SK-N-SH (cell line): Measurements from ENCODE around the gene STH. TPM values are rescaled to one million over a fixed set of nuclear protein-coding genes. Genes with fewer than 3 reads are reported as not detected.

ENCODE experiments used
- CTCF ChIA-PET: fragments of 300-600, 350-600 bp; formaldehyde crosslinking; extraction: SDS; loops from one replicate; lab custom pipeline; 2021; lab: Yijun Ruan, JAX
- POLR2A ChIA-PET: fragments of 350-600 bp; sonication (Branson Sonifier 250); formaldehyde crosslinking; extraction: SDS; loops from one replicate; lab custom pipeline; 2020; ENCODE audit warnings: antibody characterized with exemption, inconsistent platforms; lab: Yijun Ruan, JAX
- DNase-seq: peaks from one replicate; pipeline ENCODE4 v3.0.0; 2012
- H2AFZ ChIP-seq: fragments of 200-600 bp; sonication (generic); 2 replicates; pipeline ENCODE4 v1.8.1; 2016; ENCODE audit warnings: antibody characterized with exemption, mild to moderate bottlenecking, low read depth
- H3F3A ChIP-seq: fragments of 200-600 bp; sonication (generic); replicated peaks from 2 replicates; pipeline ENCODE3; 2016; ENCODE audit warnings: antibody characterized with exemption, mild to moderate bottlenecking; ENCODE audit not compliant: insufficient read depth
- H3K27ac ChIP-seq, 2 experiments: fragments of 200-500 bp in 1 of 2; fragments of 200-600 bp in 1 of 2; sonication (Bioruptor generic) in 1 of 2; sonication (generic), shearing (Covaris generic) in 1 of 2; 2 replicates each; pipeline versions ENCODE4 v1.5.1 to v1.6.1; 2014 to 2016; ENCODE audit warnings: low read depth in 2 of 2, inconsistent platforms in 1 of 2, low read length in 1 of 2, mild to moderate bottlenecking in 1 of 2, mixed read lengths in 1 of 2
- H3K27me3 ChIP-seq: fragments of 200-600 bp; sonication (generic), shearing (Covaris generic); 2 replicates; pipeline ENCODE4 v1.6.1; 2016; ENCODE audit warnings: mixed run types; ENCODE audit not compliant: insufficient read depth
- H3K36me3 ChIP-seq, 2 experiments: fragments of 200-500 bp in 1 of 2; fragments of 200-600 bp in 1 of 2; sonication (Bioruptor generic) in 1 of 2; sonication (generic) in 1 of 2; replicated peaks in 1 of 2; 2 replicates each; pipeline versions ENCODE3 to v1.5.1; 2014 to 2016; ENCODE audit warnings: low read length in 1 of 2, mild to moderate bottlenecking in 1 of 2; ENCODE audit not compliant: insufficient read depth in 2 of 2, control insufficient read depth in 1 of 2
- H3K4me1 ChIP-seq, 2 experiments: fragments of 200-500 bp in 1 of 2; fragments of 200-600 bp in 1 of 2; sonication (Bioruptor generic) in 1 of 2; sonication (generic), shearing (Covaris generic) in 1 of 2; 2 replicates each; pipeline versions ENCODE4 v1.5.1 to v1.6.1; 2014 to 2016; ENCODE audit warnings: low read depth in 1 of 2, low read length in 1 of 2, mixed run types in 1 of 2; ENCODE audit not compliant: insufficient read depth in 2 of 2, control insufficient read depth in 1 of 2
- H3K4me2 ChIP-seq: fragments of 200-600 bp; sonication (generic), shearing (Covaris generic); 2 replicates; pipeline ENCODE4 v1.6.1; 2017; ENCODE audit warnings: mixed run types
- H3K4me3 ChIP-seq, 2 experiments: fragments of 200-500 bp in 1 of 2; fragments of 200-600 bp in 1 of 2; sonication (Bioruptor generic) in 1 of 2; sonication (generic), shearing (Covaris generic) in 1 of 2; 2 replicates each; pipeline versions ENCODE4 v1.5.1 to v1.8.1; 2014 to 2016; ENCODE audit warnings: low read depth in 2 of 2, inconsistent platforms in 1 of 2, low read length in 1 of 2, mild to moderate bottlenecking in 1 of 2, mixed read lengths in 1 of 2, moderate library complexity in 1 of 2
- H3K79me2 ChIP-seq: fragments of 200-600 bp; sonication (generic); 2 replicates; pipeline ENCODE4 v1.8.1; 2017; ENCODE audit warnings: mild to moderate bottlenecking; ENCODE audit not compliant: insufficient read depth
- H3K9ac ChIP-seq: fragments of 200-600 bp; sonication (generic); 2 replicates; pipeline ENCODE4 v1.6.1; 2017; ENCODE audit warnings: mixed run types
- H3K9me2 ChIP-seq: fragments of 200-600 bp; sonication (generic); 2 replicates; pipeline ENCODE4 v1.6.1; 2017; ENCODE audit warnings: mixed run types
- H3K9me3 ChIP-seq: fragments of 200-600 bp; sonication (generic); 2 replicates; pipeline ENCODE4 v1.6.1; 2017; ENCODE audit warnings: mixed run types, mild to moderate bottlenecking, moderate library complexity
- H4K20me1 ChIP-seq: fragments of 200-600 bp; sonication (generic); 2 replicates; pipeline ENCODE4 v1.6.1; 2017; ENCODE audit warnings: mild to moderate bottlenecking, mixed run types; ENCODE audit not compliant: insufficient read depth
- EP300 ChIP-seq, 2 experiments: IDR thresholded peaks; 2 replicates each; pipeline versions ENCODE4 v1.4.0 to v1.6.1; 2012; ENCODE audit warnings: borderline replicate concordance in 1 of 2, low read depth in 1 of 2, low read length in 1 of 2
- EZH2phosphoT487 ChIP-seq: fragments of 200-600 bp; sonication (generic); IDR thresholded peaks from 2 replicates; pipeline ENCODE4 v1.6.1; 2017; ENCODE audit warnings: low read depth, mixed run types, mild to moderate bottlenecking, antibody characterized with exemption, moderate library complexity, borderline replicate concordance
- FOXM1 ChIP-seq: IDR thresholded peaks from 2 replicates; pipeline ENCODE4 v1.4.0; 2012; ENCODE audit warnings: low read depth, mild to moderate bottlenecking
- GATA2 ChIP-seq: sonication (generic); formaldehyde crosslinking; IDR thresholded peaks from 2 replicates; pipeline ENCODE4 v1.5.0; 2020; ENCODE audit warnings: mild to moderate bottlenecking, missing genetic modification reagents
- IRF3 ChIP-seq: fragments of 150-350 bp; IDR thresholded peaks from 2 replicates; pipeline ENCODE4 v1.6.1; 2016; ENCODE audit warnings: mild to moderate bottlenecking, low read depth, low read length
- JUND ChIP-seq: IDR thresholded peaks from 2 replicates; pipeline ENCODE4 v1.4.0; 2012
- MEF2A ChIP-seq: IDR thresholded peaks from 2 replicates; pipeline ENCODE4 v1.4.0; 2012; ENCODE audit warnings: low read depth, borderline replicate concordance
- MXI1 ChIP-seq: IDR thresholded peaks from 2 replicates; pipeline ENCODE4 v1.6.1; 2012; ENCODE audit warnings: mild to moderate bottlenecking, low read depth, low read length, improper control_type of control experiment
- PBX3 ChIP-seq: IDR thresholded peaks from 2 replicates; pipeline ENCODE4; 2012
- RCOR1 ChIP-seq: fragments of 150-350 bp; IDR thresholded peaks from 2 replicates; pipeline ENCODE4 v1.6.1; 2017; ENCODE audit warnings: antibody characterized with exemption, low read length
- RFX5 ChIP-seq: IDR thresholded peaks from 2 replicates; pipeline ENCODE4 v1.6.1; 2012; ENCODE audit warnings: mild to moderate bottlenecking, improper control_type of control experiment, low read length
- RXRA ChIP-seq: IDR thresholded peaks from 2 replicates; pipeline ENCODE4 v1.4.0; 2012; ENCODE audit warnings: low read depth, mild to moderate bottlenecking, borderline replicate concordance
- SIN3A ChIP-seq: IDR thresholded peaks from 2 replicates; pipeline ENCODE4 v1.6.1; 2012; ENCODE audit warnings: low read depth, mild to moderate bottlenecking, low read length, moderate library complexity, borderline replicate concordance
- SMC3 ChIP-seq: IDR thresholded peaks from 2 replicates; pipeline ENCODE4 v1.6.1; 2012; ENCODE audit warnings: low read depth, low read length, improper control_type of control experiment
- TAF1 ChIP-seq: IDR thresholded peaks from 2 replicates; pipeline ENCODE4 v1.6.1; 2012; ENCODE audit warnings: low read depth, mild to moderate bottlenecking, low read length, moderate library complexity, borderline replicate concordance
- TCF12 ChIP-seq: IDR thresholded peaks from 2 replicates; pipeline ENCODE4 v1.4.0; 2012
- TEAD4 ChIP-seq: IDR thresholded peaks from 2 replicates; pipeline ENCODE4 v1.4.0; 2012; ENCODE audit warnings: mild to moderate bottlenecking, borderline replicate concordance; ENCODE audit not compliant: insufficient read depth
- WGBS: methylation state at CpG from one replicate; pipeline ENCODE4 v1.1.6; 2017; ENCODE audit warnings: low lambda C conversion rate; 5-methylcytosine and 5-hydroxymethylcytosine counted together
- polyA plus RNA-seq, 3 experiments: library from polyadenylated mRNA; depleted of rRNA; stranded (reverse); fragments of >200 nt; gene quantifications; 2 replicates each; pipeline ENCODE4 v1.2.3, GENCODE V29; 2012
- TF ChIP-seq, protein P1 (sequence below): IDR thresholded peaks from 2 replicates; pipeline ENCODE4 v1.4.0; 2012; ENCODE audit warnings: low read depth, borderline replicate concordance
- TF ChIP-seq, protein P2 (sequence below): fragments of 200-600 bp; sonication (generic); IDR thresholded peaks from 2 replicates; pipeline ENCODE4 v1.6.1; 2017; ENCODE audit warnings: antibody characterized with exemption, mild to moderate bottlenecking, moderate library complexity

The STH gene
- polyA plus RNA-seq, 1 of the 3 experiments (the other 2 are of a cell fraction): not detected

DNA sequence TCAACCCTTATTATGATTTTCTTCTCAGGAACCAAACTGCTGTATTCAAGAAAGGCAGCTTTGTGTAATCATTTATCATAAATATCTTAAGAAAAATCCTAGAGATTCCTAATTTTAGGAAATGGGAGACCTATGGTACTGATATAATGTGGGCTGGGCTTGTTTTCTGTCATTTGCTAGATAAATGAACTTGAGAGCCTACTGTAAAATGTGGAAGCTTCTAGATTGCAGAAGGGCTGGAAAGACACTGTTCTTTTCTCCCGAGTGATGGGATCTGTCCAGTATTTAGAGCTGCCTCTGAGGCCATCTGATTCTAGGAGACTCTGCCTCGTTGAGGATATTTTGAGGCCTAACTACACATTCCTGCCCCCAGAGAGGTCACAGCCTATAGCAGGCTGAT is 19.9 kb upstream of the STH start:
- no peak for TF ChIP-seq SIN3A
- TF ChIP-seq RXRA: no peak
- Histone ChIP-seq H3K36me3 (no peaks in the 10 kb centered on the region), H4K20me1 (no peaks in the 10 kb centered on the region), H3K79me2 (no peaks in the 10 kb centered on the region), H2AFZ (no peak overlapping the region), H3K27me3 (peaks cover 7% of the 10 kb centered on the region; the same call in 1 of the 2 replicates), H3F3A (no peaks in the 10 kb centered on the region), H3K27ac (no peak overlapping the region), H3K4me1 (no peaks in the 10 kb centered on the region; a peak in 1 of 4 replicates), H3K9me3 (no peaks in the 10 kb centered on the region), H3K4me3 (no peak overlapping the region), H3K4me2 (no peak overlapping the region), H3K9me2 (no peaks in the 10 kb centered on the region), H3K9ac (no peak overlapping the region)
- 49% methylated on average over 2 of the region's 2 CpGs for WGBS
- POLR2A ChIA-PET: no interaction called here
- no peak for DNase-seq
- CTCF ChIA-PET: interaction anchor here (0.6 to 1.7 kb wide), 3 partner anchors 25 to 207 kb away, joined by 3 to 5 read pairs (median 3); no protein-coding TSS in a partner anchor

DNA sequence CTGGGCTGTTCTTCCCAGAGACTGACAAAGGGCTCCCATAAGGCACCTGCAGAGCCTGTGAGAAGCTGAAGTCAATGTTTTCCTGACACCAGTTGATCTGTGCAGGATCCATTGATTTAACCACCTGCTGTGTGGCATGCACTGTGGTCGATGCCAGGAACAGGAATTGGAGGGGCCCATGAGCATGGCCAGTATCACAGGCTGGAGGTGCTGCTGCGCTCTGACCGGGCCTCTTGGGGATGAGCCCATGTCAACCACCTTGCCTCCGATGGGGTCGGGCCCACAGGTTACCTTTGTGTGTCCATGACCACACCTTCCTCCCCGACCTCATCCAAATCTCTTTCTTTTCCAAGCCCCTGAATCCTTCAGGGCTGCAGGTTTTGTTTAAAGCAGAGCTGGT is 18.2 kb upstream of the STH start:
- WGBS: 70% methylated on average over 6 of the region's 6 CpGs
- no peak overlapping the region for H3K4me2 ChIP-seq
- peaks cover 7% of the 10 kb centered on the region; the same call in 1 of the 2 replicates for H3K27me3 ChIP-seq

GRCh38 chr17:45981306-45981705 is 17.7 kb upstream of the STH start:
- no peaks in the 10 kb centered on the region for H3K79me2 ChIP-seq
- 57% methylated on average over 7 of the region's 7 CpGs for WGBS
- no peak overlapping the region for H3K27ac ChIP-seq
- no peaks in the 10 kb centered on the region for H4K20me1 ChIP-seq
- no peaks in the 10 kb centered on the region; a peak in 1 of 4 replicates for H3K4me1 ChIP-seq
- H3K9me2 ChIP-seq: no peaks in the 10 kb centered on the region
- no peaks in the 10 kb centered on the region for H3F3A ChIP-seq
- no peak for DNase-seq
- no peak overlapping the region for H3K4me2 ChIP-seq
- no peak overlapping the region for H3K4me3 ChIP-seq
- ChIA-PET CTCF (interaction anchor here (1.0 to 1.3 kb wide), 2 partner anchors 20 to 22 kb away, joined by 3 to 5 read pairs; no protein-coding TSS in a partner anchor), POLR2A (no interaction called here)
- no peaks in the 10 kb centered on the region for H3K36me3 ChIP-seq
- no peak overlapping the region for H2AFZ ChIP-seq
- H3K27me3 ChIP-seq: peaks cover 7% of the 10 kb centered on the region; the same call in 1 of the 2 replicates
- H3K9ac ChIP-seq: no peak overlapping the region
- no peaks in the 10 kb centered on the region for H3K9me3 ChIP-seq
- no peak for TF ChIP-seq SMC3
- TF ChIP-seq, protein P1, sequence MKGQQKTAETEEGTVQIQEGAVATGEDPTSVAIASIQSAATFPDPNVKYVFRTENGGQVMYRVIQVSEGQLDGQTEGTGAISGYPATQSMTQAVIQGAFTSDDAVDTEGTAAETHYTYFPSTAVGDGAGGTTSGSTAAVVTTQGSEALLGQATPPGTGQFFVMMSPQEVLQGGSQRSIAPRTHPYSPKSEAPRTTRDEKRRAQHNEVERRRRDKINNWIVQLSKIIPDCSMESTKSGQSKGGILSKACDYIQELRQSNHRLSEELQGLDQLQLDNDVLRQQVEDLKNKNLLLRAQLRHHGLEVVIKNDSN: no peak
- no peak for TF ChIP-seq JUND
- no peak for TF ChIP-seq TCF12
- no peak for TF ChIP-seq FOXM1
- TF ChIP-seq TEAD4: no peak
- TF ChIP-seq, protein P2, sequence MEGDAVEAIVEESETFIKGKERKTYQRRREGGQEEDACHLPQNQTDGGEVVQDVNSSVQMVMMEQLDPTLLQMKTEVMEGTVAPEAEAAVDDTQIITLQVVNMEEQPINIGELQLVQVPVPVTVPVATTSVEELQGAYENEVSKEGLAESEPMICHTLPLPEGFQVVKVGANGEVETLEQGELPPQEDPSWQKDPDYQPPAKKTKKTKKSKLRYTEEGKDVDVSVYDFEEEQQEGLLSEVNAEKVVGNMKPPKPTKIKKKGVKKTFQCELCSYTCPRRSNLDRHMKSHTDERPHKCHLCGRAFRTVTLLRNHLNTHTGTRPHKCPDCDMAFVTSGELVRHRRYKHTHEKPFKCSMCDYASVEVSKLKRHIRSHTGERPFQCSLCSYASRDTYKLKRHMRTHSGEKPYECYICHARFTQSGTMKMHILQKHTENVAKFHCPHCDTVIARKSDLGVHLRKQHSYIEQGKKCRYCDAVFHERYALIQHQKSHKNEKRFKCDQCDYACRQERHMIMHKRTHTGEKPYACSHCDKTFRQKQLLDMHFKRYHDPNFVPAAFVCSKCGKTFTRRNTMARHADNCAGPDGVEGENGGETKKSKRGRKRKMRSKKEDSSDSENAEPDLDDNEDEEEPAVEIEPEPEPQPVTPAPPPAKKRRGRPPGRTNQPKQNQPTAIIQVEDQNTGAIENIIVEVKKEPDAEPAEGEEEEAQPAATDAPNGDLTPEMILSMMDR: no peak
- TF ChIP-seq EP300 (IDR thresholded peaks at IDR 0.05; ENCODE audit: borderline replicate concordance in 1 of 2, low read depth in 1 of 2, low read length in 1 of 2): no peak
- TF ChIP-seq RFX5: no peak
- TF ChIP-seq IRF3: no peak
- no peak for TF ChIP-seq RCOR1
- TF ChIP-seq PBX3: no peak
- no peak for TF ChIP-seq EZH2phosphoT487

More for the DNA sequence above, 18.2 kb upstream of the STH start:
- H3K4me1 ChIP-seq: no peaks in the 10 kb centered on the region; a peak in 1 of 4 replicates
- H3K27ac ChIP-seq: no peak overlapping the region
- H3K9me3 ChIP-seq: no peaks in the 10 kb centered on the region
- H2AFZ ChIP-seq: no peak overlapping the region
- no peaks in the 10 kb centered on the region for H3K36me3 ChIP-seq
- TF ChIP-seq TCF12 (no peak), TAF1 (no peak), TEAD4 (no peak), EZH2phosphoT487 (no peak), GATA2 (no peak), SMC3 (no peak), MEF2A (no peak), MXI1 (no peak)
- ChIA-PET CTCF (interaction anchor here (1.0 to 1.3 kb wide), 2 partner anchors 21 to 23 kb away, joined by 3 to 5 read pairs; no protein-coding TSS in a partner anchor), POLR2A (no interaction called here)
- H3K9ac ChIP-seq: no peak overlapping the region
- no peaks in the 10 kb centered on the region for H3K79me2 ChIP-seq
- no peaks in the 10 kb centered on the region for H4K20me1 ChIP-seq
- no peaks in the 10 kb centered on the region for H3K9me2 ChIP-seq
- no peak overlapping the region for H3K4me3 ChIP-seq
- DNase-seq: no peak
- H3F3A ChIP-seq: no peaks in the 10 kb centered on the region
